ENCODE results near the gene GALNT7. TPM values are rescaled to one million over a fixed set of nuclear protein-coding genes. Genes with fewer than 3 reads are reported as not detected.
"Not testable (repeated sequence)": the region's sequence is repeated elsewhere in the genome, so short reads cannot be mapped to it uniquely, and the experiment has no call there.

GALNT7 gene
- total RNA-seq, 4 donors from 2014 or later, result 15.6 to 38.2 (median 23.8) TPM

- H3K4me3 ChIP-seq (replicated peaks in 1 of 3), result no peak overlapping the region
- H3K27me3 ChIP-seq, result no peaks in the 10 kb centered on the region
- H3K36me3 ChIP-seq, result no peaks in the 10 kb centered on the region
- no peaks in the 10 kb centered on the region for H3K4me1 ChIP-seq
- no peak overlapping the region for H3K27ac ChIP-seq
- TF ChIP-seq POLR2A (IDR thresholded peaks at IDR 0.05), result no peak
- TF ChIP-seq, protein P1, sequence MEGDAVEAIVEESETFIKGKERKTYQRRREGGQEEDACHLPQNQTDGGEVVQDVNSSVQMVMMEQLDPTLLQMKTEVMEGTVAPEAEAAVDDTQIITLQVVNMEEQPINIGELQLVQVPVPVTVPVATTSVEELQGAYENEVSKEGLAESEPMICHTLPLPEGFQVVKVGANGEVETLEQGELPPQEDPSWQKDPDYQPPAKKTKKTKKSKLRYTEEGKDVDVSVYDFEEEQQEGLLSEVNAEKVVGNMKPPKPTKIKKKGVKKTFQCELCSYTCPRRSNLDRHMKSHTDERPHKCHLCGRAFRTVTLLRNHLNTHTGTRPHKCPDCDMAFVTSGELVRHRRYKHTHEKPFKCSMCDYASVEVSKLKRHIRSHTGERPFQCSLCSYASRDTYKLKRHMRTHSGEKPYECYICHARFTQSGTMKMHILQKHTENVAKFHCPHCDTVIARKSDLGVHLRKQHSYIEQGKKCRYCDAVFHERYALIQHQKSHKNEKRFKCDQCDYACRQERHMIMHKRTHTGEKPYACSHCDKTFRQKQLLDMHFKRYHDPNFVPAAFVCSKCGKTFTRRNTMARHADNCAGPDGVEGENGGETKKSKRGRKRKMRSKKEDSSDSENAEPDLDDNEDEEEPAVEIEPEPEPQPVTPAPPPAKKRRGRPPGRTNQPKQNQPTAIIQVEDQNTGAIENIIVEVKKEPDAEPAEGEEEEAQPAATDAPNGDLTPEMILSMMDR (IDR thresholded peaks at IDR 0.05), result no peak
- 85 to 91% methylated on average over 1 of the region's 1 CpG for WGBS, 2 donors
- intact Hi-C loops (cut with DNase I), result no loop called here
- no peak for DNase-seq
- H3K9me3 ChIP-seq, result no peaks in the 10 kb centered on the region
Observed at GRCh38 chr4:173178144-173178543, 9.5 kb downstream of the GALNT7 start.

DNA sequence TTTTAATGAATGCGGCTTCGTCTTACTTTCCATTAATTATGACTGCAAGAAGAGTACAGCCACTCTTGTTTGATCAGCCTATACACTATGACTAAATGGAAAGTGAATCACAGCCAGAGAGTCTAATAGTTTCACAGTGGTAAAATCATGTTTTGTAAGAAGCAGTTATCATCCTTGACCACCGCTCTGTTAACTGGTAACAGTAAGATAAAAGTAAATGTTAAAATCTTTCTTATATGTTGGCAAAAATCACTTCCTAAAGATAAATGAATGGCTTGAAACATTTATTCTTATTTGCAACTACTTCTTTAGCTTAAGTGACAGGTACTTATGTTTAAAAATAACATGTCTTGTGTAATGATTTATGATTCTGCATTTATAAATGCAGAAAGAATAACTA is 13.2 kb downstream of the GALNT7 start:
- WGBS, 2 donors, result 93 to 99% methylated on average over 3 of the region's 3 CpGs
- H3K9me3 ChIP-seq, result no peaks in the 10 kb centered on the region
- no peak for DNase-seq
- no peak overlapping the region for H3K4me3 ChIP-seq (replicated peaks in 1 of 3)
- H3K4me1 ChIP-seq, result no peaks in the 10 kb centered on the region
- TF ChIP-seq, protein P1 (IDR thresholded peaks at IDR 0.05), result no peak
- no peak for TF ChIP-seq POLR2A (IDR thresholded peaks at IDR 0.05)
- no peak overlapping the region for H3K27ac ChIP-seq
- intact Hi-C loops (cut with DNase I), result no loop called here
- H3K36me3 ChIP-seq, result no peaks in the 10 kb centered on the region
- H3K27me3 ChIP-seq, result no peaks in the 10 kb centered on the region

DNA sequence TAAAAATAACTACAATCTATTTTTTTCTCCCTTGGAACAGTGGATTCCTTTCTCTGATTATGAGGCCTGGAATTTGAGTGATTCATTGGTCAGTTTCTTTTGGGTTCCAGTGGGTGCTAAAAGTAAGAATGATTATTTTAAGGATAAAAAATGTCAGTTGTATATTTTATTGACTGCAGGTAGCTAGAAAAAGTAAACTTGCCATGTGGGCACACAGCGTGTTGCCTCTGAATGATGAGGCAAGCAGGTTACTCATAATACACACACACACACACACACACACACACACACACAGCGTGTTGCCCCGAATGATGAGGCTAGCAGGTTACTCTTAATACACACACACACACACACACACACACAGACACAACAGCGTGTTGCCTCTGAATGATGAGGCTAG is 13.8 kb downstream of the GALNT7 start:
- H3K4me3 ChIP-seq (replicated peaks in 1 of 3), result no peak overlapping the region

GRCh38 chr4:173183659-173184247 is 15.1 kb downstream of the GALNT7 start:
- DNase-seq; intact Hi-C loops (cut with DNase I); H3K4me3 ChIP-seq (replicated peaks in 1 of 3); H3K9me3 ChIP-seq; H3K36me3 ChIP-seq; H3K27me3 ChIP-seq; H3K27ac ChIP-seq; H3K4me1 ChIP-seq: not testable (repeated sequence)
- 97 to 98% methylated on average over 21 to 32 of the region's 50 CpGs for WGBS, 2 donors

More for the DNA sequence above, 13.8 kb downstream of the GALNT7 start:
- no peak for DNase-seq
- Histone ChIP-seq H3K9me3 (no peaks in the 10 kb centered on the region), H3K27me3 (no peaks in the 10 kb centered on the region), H3K4me1 (no peaks in the 10 kb centered on the region), H3K27ac (no peak overlapping the region), H3K36me3 (no peaks in the 10 kb centered on the region)
- TF ChIP-seq POLR2A (IDR thresholded peaks at IDR 0.05), result no peak
- TF ChIP-seq, protein P1 (IDR thresholded peaks at IDR 0.05), result no peak
- intact Hi-C loops (cut with DNase I), result no loop called here
- 86 to 91% methylated on average over 4 of the region's 4 CpGs for WGBS, 2 donors

- H3K27ac ChIP-seq, result no peak overlapping the region
- 76 to 78% methylated on average over 5 of the region's 5 CpGs for WGBS, 2 donors
- no peaks in the 10 kb centered on the region for H3K36me3 ChIP-seq
Observed at GRCh38 chr4:173185847-173186510, 17.4 kb downstream of the GALNT7 start.

More at GRCh38 chr4:173185847-173186510, 17.4 kb downstream of the GALNT7 start:
- intact Hi-C loops (cut with DNase I), result no loop called here
- TF ChIP-seq, protein P1 (IDR thresholded peaks at IDR 0.05), result no peak
- no peak for TF ChIP-seq POLR2A (IDR thresholded peaks at IDR 0.05)
- no peaks in the 10 kb centered on the region for H3K9me3 ChIP-seq
- no peak for DNase-seq
- H3K4me3 ChIP-seq (replicated peaks in 1 of 3), result no peak overlapping the region
- no peaks in the 10 kb centered on the region for H3K27me3 ChIP-seq
- H3K4me1 ChIP-seq, result peaks cover 0 to under 1% of the 10 kb centered on the region in 2 donors
